ENCODE measurements around the gene NMBR.

GRCh38 chr6:142051404-142051803 is 95.5 kb downstream of the NMBR start:
- TF ChIP-seq POLR2AphosphoS5 (IDR thresholded peaks at IDR 0.05; ENCODE audit: low read depth, low read length): no peak
- no peak for TF ChIP-seq CTCF (IDR thresholded peaks at IDR 0.05 in 2 of 3, conservative IDR thresholded peaks at IDR 0.05 in 1 of 3; ENCODE audit: borderline replicate concordance in 1 of 3, insufficient read depth in 1 of 3, low read depth in 2 of 3, low read length in 2 of 3)
- no peak for TF ChIP-seq POLR2A (IDR thresholded peaks at IDR 0.05; ENCODE audit: borderline replicate concordance, extremely low read depth, insufficient read depth, insufficient read length)

Data from HCT116 (cell line).